GM12872 (cell line): ENCODE results near the gene SPEN.

Source experiments
- TF ChIP-seq, protein P1 (sequence below): IDR thresholded peaks from 3 replicates; pipeline ENCODE4 v1.5.1; 2011; ENCODE audit warnings: low read depth, mild to moderate bottlenecking, low read length, moderate library complexity; ENCODE audit not compliant: insufficient read depth

SPEN gene, protein sequence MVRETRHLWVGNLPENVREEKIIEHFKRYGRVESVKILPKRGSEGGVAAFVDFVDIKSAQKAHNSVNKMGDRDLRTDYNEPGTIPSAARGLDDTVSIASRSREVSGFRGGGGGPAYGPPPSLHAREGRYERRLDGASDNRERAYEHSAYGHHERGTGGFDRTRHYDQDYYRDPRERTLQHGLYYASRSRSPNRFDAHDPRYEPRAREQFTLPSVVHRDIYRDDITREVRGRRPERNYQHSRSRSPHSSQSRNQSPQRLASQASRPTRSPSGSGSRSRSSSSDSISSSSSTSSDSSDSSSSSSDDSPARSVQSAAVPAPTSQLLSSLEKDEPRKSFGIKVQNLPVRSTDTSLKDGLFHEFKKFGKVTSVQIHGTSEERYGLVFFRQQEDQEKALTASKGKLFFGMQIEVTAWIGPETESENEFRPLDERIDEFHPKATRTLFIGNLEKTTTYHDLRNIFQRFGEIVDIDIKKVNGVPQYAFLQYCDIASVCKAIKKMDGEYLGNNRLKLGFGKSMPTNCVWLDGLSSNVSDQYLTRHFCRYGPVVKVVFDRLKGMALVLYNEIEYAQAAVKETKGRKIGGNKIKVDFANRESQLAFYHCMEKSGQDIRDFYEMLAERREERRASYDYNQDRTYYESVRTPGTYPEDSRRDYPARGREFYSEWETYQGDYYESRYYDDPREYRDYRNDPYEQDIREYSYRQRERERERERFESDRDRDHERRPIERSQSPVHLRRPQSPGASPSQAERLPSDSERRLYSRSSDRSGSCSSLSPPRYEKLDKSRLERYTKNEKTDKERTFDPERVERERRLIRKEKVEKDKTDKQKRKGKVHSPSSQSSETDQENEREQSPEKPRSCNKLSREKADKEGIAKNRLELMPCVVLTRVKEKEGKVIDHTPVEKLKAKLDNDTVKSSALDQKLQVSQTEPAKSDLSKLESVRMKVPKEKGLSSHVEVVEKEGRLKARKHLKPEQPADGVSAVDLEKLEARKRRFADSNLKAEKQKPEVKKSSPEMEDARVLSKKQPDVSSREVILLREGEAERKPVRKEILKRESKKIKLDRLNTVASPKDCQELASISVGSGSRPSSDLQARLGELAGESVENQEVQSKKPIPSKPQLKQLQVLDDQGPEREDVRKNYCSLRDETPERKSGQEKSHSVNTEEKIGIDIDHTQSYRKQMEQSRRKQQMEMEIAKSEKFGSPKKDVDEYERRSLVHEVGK (N-terminal part only)

DNA sequence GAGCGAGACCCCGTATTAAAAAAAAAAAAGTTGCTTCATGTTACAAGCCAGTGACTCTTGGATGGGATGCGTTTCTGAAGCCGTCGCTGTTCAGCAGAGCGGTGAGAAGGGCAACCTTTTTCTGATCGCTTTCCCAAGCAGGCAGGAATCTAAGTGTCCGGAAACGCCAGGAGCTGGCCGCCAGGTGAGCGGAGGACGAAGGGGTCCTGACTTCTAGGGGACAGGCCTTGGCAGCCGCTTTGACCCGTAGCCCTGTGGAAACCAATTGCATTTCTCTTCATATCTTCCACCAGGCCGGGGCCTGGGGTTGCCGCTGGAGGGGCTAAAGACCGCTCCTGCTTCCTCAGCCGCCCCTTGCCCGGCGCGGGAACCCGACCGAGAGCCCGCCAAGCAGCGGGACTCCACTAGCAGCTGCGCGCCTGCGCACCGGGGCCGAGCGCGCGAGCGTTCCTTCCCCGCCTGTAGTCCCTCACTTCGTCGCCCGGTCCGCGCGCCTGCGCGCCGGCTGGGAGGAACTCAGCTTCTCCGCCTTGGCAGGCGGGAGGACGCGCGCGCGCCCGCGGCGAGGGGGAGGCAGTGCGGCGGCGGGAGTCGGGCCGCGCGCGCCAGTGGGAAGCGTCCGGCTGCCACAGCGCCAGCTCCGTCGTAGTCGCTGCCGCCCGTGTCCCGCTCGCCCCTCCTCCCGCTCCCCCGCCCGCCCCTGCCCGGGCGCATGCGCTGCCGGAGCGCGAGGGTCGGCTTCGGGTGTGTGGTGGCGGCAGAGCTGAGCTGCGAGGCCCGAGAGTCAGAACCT, at the start of gene SPEN:
SPEN (plus strand) TSS at position 608 of the 793 bp plus-strand sequence. CDS start 361 bp downstream, outside the sequence.
- TF ChIP-seq, protein P1, sequence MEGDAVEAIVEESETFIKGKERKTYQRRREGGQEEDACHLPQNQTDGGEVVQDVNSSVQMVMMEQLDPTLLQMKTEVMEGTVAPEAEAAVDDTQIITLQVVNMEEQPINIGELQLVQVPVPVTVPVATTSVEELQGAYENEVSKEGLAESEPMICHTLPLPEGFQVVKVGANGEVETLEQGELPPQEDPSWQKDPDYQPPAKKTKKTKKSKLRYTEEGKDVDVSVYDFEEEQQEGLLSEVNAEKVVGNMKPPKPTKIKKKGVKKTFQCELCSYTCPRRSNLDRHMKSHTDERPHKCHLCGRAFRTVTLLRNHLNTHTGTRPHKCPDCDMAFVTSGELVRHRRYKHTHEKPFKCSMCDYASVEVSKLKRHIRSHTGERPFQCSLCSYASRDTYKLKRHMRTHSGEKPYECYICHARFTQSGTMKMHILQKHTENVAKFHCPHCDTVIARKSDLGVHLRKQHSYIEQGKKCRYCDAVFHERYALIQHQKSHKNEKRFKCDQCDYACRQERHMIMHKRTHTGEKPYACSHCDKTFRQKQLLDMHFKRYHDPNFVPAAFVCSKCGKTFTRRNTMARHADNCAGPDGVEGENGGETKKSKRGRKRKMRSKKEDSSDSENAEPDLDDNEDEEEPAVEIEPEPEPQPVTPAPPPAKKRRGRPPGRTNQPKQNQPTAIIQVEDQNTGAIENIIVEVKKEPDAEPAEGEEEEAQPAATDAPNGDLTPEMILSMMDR, result no peak

DNA sequence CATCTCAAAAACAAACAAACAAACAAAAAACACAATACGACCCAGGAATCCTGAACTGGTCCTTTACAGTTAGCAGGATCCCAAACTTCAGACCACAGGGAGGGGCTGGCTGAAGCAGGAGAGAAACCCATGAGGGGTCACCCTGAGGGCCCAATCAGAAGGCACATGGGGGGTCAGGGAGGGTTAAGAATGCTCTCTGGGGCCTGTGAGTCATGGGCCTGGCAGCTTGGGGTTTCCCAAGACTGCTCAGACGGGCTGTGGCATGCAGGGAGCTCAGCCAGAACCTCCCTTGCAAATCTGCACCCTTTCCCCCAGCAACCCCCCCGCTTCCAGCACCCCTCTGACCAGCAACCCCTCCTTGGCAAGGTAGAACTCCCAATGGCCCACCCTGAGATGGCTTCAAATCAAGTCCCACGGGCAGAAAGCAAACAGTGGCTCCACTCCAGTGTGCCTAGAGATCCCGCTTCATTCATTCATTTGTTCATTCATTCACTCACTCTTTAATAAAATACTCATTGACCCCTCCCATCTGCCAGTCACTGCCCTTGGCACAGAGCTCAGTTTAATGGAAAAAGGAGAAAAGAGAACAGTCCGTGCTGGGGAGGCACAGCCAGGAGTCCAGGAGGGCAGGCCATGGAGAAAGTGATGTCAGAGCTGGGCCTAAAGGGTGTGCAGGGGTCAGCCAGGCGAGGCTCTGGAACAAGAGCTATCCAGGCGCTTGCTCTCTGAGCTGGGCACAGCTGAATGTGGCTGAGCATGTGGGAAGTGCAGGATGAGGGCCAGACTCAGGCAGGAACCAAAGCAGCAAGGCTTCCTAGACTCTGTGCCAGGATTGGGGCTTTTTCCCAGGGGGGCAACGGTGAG, 48.3 kb upstream of the SPEN start:
- TF ChIP-seq, protein P1, result no peak

DNA sequence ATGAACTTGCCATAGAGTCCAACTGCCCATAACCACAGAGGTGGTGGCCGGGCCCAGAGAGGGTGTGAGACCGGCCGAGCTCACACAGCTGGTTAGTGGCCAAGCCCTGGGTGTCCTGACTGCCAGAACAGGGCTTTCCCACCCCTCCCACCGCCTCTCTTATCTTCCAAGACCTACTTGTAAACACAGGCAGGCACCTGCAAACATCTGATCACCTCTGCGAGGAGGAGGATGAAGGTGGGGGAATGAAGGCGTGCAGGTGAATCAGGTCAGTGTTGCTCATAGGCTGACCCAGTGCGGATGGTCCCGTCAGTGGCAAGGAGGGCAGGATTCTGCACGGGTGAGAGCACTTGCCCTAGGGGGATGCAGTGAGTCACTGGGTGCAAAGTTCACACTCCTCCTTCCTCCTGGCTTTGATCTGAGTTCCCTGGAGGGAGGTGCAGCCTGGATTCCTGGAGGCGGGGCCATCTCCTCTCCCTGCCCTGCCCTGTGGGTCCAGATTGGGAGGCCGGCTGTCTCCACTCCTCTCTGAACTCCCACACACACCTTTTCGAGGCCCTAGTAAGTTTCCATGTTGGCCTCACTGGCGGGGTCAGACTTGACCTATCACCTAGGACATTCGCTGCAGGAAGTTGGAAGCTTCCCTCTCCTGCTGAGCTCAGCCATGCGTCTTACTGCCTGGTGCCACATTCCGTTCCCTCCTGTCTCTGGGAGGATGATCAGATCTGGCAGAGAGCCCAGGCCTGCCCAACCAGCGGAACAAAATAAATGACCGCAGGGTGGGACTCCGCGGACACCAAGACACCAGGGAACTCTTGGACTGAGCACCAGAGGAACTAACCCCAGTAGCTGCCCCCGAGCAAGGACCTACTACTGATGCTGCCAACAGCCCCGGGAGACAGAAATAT, 47.3 kb upstream of the SPEN start:
- TF ChIP-seq, protein P1, result no peak

DNA sequence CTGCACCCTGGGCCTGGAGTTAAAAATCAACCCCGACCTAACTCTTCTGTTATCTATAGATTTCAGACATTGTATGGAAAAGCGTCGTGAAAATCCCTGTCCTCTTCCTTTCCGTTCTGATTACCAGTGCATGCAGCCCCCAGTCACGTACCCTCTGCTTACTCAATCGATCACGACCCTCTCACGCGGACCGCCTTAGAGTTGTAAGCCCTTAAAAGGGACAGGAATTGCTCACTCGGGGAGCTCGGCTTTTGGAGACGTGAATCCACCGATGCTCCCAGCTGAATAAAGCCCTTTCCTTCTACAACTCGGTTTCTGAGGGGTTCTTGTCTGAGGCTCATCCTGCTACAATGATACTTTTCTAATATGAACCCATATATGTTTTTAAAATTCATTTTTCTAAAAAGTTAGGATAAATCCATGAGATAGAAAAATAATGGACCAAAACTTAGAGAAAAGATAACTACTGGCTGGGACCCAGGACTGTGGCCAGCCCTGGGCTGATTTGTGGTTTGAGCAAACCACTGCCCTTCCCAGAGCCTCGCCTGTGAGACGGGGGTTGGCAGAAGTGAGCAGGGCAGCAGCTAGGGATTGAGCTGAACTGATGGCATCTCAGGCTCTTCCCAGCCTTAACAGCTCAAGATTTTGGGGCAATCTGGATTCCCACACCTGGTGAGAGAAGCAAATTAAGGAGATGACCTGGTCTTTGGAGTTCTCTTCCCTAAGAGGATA, 45.1 kb upstream of the SPEN start:
- TF ChIP-seq, protein P1, result no peak

DNA sequence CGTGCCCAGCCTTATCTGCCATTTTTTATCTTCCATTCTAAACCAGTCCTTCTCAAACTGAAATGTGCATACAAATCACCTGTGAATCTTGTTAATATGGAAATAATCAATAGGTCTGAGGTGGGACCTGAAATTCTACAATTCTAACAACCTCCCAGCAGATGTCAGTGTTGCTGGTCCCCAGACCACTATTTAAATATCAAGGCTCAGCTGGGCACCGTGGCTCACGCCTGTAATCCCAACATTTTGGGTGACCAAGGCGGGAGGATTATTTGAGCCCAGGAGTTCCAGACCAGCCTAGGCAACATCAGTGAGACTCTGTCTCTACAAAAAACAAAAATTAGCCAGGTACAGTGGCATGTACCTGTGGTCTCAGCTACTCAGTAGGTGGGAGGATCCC, 44.1 kb upstream of the SPEN start:
- TF ChIP-seq, protein P1, result peak; percentile 52
